ENCODE data around the gene CP. TPM values are rescaled to one million over a fixed set of nuclear protein-coding genes. Genes with fewer than 3 reads are reported as not detected.

CP gene
- total RNA-seq = not detected
- polyA plus RNA-seq = not detected

DNA sequence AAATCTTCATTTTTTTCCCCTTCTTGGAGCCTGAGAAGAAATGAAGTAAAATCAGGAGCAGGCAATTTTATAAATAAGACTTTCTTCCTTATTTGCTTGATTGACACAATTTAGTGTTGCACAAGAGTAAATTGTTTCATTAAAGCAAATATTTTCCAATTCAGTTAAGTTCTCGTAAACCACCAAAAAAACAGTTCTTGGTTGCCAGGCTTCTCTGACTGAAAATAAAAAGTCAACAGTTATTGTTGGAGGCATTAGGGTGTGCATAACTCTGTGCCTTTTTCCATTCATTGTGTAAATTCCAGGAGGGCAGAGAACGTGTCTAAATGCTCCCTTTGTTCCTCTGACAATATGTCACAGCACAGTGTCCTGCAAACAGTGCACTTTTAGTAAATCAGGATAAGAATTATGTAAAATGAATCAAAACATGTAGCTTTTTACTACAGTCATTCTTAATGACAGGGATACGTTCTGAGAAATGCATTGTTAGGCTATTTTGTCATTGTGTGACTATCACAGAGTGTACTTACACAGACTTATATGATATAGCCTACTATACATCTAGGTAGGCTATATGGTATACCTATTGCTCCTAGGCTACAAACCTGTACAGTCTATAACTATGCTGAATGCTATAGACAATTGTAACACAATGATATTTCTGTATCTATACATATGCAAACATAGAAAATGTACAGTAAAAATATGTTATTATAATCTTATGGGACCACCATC is at the start of gene CP:
CP (minus strand) TSS at position 47 of the 735 bp plus-strand sequence; CDS start at position 10, 37 bp downstream.
- H3K27me3 Mint-ChIP-seq = peaks cover 0 to 1% of the 10 kb centered on the region in 2 donors
- H3K27ac ChIP-seq (ENCODE audit: low read depth, low read length) = no peak within 1 kb of the TSS
- H3K36me3 ChIP-seq (ENCODE audit: insufficient read depth, low read length) = no peaks in the 10 kb centered on the region
- H3K9me3 Mint-ChIP-seq = peaks cover 0 to 1% (median 0%) of the 10 kb centered on the region in 5 donors
- H3K9me3 ChIP-seq (ENCODE audit: low read length) = no peaks in the 10 kb centered on the region
- no peak within 1 kb of the TSS for H3K4me3 ChIP-seq (ENCODE audit: low read length)
- CTCF ChIA-PET = no interaction called here
- H3K4me1 ChIP-seq (ENCODE audit: insufficient read depth, low read length) = peaks cover 13% of the 10 kb centered on the region
- H3K4me3 Mint-ChIP-seq = no peak within 1 kb of the TSS
- POLR2A ChIA-PET = no interaction called here
- peaks cover 15 to 27% (median 20%) of the 10 kb centered on the region in 3 donors for H3K4me1 Mint-ChIP-seq
- no peaks in the 10 kb centered on the region for H3K27me3 ChIP-seq (ENCODE audit: insufficient read depth, low read length, poor library complexity, severe bottlenecking)
- H3K27ac Mint-ChIP-seq = no peak within 1 kb of the TSS
- no peak for DNase-seq
- H3K36me3 Mint-ChIP-seq = peaks cover 0 to 1% (median 0%) of the 10 kb centered on the region in 3 donors

DNA sequence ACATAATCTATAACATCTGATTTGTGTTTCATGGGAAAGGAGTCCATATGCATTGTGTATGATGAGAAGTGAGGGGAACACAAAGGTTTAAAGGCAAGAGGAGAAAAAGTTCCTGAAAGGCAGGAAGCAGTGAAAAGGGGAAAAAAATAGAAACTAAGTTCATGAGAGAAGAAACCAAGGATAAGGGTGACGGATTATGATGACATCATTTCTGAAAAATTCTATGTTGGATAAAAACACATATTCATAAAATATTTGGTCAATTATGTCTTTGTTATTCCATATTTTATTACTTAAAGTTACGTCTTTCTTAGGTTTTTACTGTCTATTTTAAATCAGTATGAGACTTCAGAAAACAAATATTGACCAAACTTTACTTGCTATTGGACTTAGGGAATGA is 48.6 kb upstream of the CP start:
- no peak for DNase-seq
- no peaks in the 10 kb centered on the region for H3K27me3 ChIP-seq (ENCODE audit: insufficient read depth, low read length, poor library complexity, severe bottlenecking)
- Mint-ChIP-seq H3K4me3 (no peak overlapping the region), H3K27ac (no peak overlapping the region), H3K36me3 (no peaks in the 10 kb centered on the region), H3K27me3 (no peaks in the 10 kb centered on the region), H3K4me1 (peaks cover 0 to 2% (median 0%) of the 10 kb centered on the region in 3 donors), H3K9me3 (no peaks in the 10 kb centered on the region)
- no peaks in the 10 kb centered on the region for H3K36me3 ChIP-seq (ENCODE audit: insufficient read depth, low read length)
- no peak overlapping the region for H3K4me3 ChIP-seq (ENCODE audit: low read length)
- no peak overlapping the region for H3K27ac ChIP-seq (ENCODE audit: low read depth, low read length)
- ChIA-PET CTCF (interaction anchor here (2.6 kb wide), 1 partner anchor 149 kb away, joined by 30 read pairs; no protein-coding TSS in a partner anchor), POLR2A (no interaction called here)
- no peaks in the 10 kb centered on the region for H3K4me1 ChIP-seq (ENCODE audit: insufficient read depth, low read length)
- H3K9me3 ChIP-seq (ENCODE audit: low read length) = no peaks in the 10 kb centered on the region

DNA sequence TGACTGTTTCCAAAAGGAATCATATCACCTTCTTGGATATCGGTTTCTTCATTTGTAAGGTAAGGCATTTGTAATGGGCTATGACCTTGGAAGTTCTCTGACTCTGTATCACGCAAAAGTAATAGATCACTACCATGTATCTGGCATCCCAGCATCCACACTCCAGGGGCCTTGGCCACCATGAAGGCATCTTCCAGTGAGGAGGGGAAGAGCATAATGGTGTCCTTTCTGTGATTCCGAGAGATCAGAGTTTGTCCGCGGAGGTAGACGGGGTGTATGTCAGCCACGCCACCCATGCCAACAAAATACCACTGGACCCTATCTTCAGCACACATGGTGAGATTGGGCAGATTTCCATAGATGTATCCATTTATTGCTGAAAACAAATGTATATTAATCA is 48.1 kb upstream of the CP start:
- ChIA-PET POLR2A (no interaction called here), CTCF (interaction anchor here (1.5 kb wide), 1 partner anchor 148 kb away, joined by 6 read pairs; no protein-coding TSS in a partner anchor)
- Mint-ChIP-seq H3K27ac (no peak overlapping the region), H3K27me3 (peaks cover 0 to under 1% of the 10 kb centered on the region in 2 donors), H3K4me3 (no peak overlapping the region), H3K4me1 (peaks cover 0 to 2% (median 0%) of the 10 kb centered on the region in 3 donors), H3K9me3 (no peaks in the 10 kb centered on the region), H3K36me3 (no peaks in the 10 kb centered on the region)
- Histone ChIP-seq H3K9me3 (ENCODE audit: low read length) (no peaks in the 10 kb centered on the region), H3K4me1 (ENCODE audit: insufficient read depth, low read length) (no peaks in the 10 kb centered on the region), H3K27ac (ENCODE audit: low read depth, low read length) (no peak overlapping the region), H3K27me3 (ENCODE audit: insufficient read depth, low read length, poor library complexity, severe bottlenecking) (no peaks in the 10 kb centered on the region), H3K36me3 (ENCODE audit: insufficient read depth, low read length) (no peaks in the 10 kb centered on the region), H3K4me3 (ENCODE audit: low read length) (no peak overlapping the region)
- DNase-seq = no peak

DNA sequence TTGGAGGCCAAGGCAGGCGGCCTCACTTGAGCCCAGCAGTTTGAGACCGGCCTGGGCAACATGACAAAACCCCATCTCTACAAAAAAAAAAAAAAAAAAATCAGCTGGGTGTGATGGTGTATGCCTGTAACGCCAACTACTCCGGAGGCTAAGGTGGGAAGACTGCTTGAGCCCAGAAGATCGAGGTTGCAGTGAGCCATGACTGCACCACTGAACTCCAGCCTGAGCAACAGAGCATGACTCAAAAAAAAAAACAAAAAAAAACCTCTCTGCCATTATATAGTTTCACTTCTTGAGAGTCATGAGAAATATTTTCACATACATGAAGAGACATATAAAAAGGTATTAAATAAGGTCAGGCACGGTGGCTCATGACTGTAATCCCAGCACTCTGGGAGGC is 45.9 kb upstream of the CP start:
- Mint-ChIP-seq H3K4me1 (no peaks in the 10 kb centered on the region), H3K4me3 (no peak overlapping the region), H3K27me3 (peaks cover 0 to 2% of the 10 kb centered on the region in 2 donors), H3K27ac (no peak overlapping the region), H3K9me3 (no peaks in the 10 kb centered on the region), H3K36me3 (no peaks in the 10 kb centered on the region)
- no peaks in the 10 kb centered on the region for H3K9me3 ChIP-seq (ENCODE audit: low read length)
- H3K36me3 ChIP-seq (ENCODE audit: insufficient read depth, low read length) = no peaks in the 10 kb centered on the region
- no peak overlapping the region for H3K4me3 ChIP-seq (ENCODE audit: low read length)
- no peak overlapping the region for H3K27ac ChIP-seq (ENCODE audit: low read depth, low read length)
- H3K27me3 ChIP-seq (ENCODE audit: insufficient read depth, low read length, poor library complexity, severe bottlenecking) = no peaks in the 10 kb centered on the region
- DNase-seq = no peak
- ChIA-PET CTCF (no interaction called here), POLR2A (no interaction called here)
- no peaks in the 10 kb centered on the region for H3K4me1 ChIP-seq (ENCODE audit: insufficient read depth, low read length)

DNA sequence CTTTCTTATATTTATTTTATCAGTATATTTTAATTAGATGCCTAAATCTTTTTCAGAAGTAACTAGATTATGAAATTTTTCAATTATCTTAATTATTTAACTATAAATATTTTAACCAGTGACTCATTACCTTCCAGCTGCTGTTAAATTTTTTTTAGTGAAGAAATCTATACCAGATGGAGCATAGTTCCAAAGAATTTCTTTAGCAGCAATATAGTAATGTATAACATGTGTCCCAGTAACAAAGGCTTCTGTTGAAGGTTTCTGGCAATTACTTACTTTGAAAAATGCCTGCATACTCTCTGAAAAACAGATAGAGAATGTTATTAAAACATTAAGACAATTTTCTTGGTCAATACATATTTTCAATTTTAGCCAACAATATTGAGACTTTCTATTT is 45.1 kb upstream of the CP start:
- Mint-ChIP-seq H3K4me3 (no peak overlapping the region), H3K27me3 (peaks cover 0 to 2% of the 10 kb centered on the region in 2 donors), H3K4me1 (no peaks in the 10 kb centered on the region), H3K27ac (no peak overlapping the region), H3K9me3 (no peaks in the 10 kb centered on the region), H3K36me3 (no peaks in the 10 kb centered on the region)
- Histone ChIP-seq H3K9me3 (ENCODE audit: low read length) (no peaks in the 10 kb centered on the region), H3K4me3 (ENCODE audit: low read length) (no peak overlapping the region), H3K36me3 (ENCODE audit: insufficient read depth, low read length) (no peaks in the 10 kb centered on the region), H3K4me1 (ENCODE audit: insufficient read depth, low read length) (no peaks in the 10 kb centered on the region), H3K27me3 (ENCODE audit: insufficient read depth, low read length, poor library complexity, severe bottlenecking) (no peaks in the 10 kb centered on the region), H3K27ac (ENCODE audit: low read depth, low read length) (no peak overlapping the region)
- CTCF ChIA-PET = no interaction called here
- no peak for DNase-seq
- POLR2A ChIA-PET = no interaction called here

DNA sequence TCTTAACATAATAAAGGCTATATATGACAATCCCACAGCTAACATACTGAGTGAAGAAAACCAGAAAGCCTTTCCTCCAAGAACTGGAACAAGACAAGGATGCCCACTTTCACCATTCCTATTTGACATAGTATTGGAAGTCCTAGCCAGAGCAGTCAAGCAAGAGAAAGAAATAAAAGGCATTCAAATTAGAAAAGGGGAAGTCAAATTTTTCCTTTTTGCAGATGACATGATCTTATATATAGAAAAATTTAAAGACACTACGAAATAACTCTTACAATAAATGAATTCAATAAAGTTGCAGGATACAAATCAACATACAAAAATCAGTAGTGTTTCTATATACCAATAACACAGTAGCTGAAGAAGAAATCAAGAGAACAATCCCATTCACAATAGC is 42.2 kb upstream of the CP start:
- H3K4me3 Mint-ChIP-seq = no peak overlapping the region
- Histone ChIP-seq H3K36me3 (ENCODE audit: insufficient read depth, low read length) (no peaks in the 10 kb centered on the region), H3K27ac (ENCODE audit: low read depth, low read length) (no peak overlapping the region), H3K9me3 (ENCODE audit: low read length) (no peaks in the 10 kb centered on the region), H3K27me3 (ENCODE audit: insufficient read depth, low read length, poor library complexity, severe bottlenecking) (no peaks in the 10 kb centered on the region), H3K4me1 (ENCODE audit: insufficient read depth, low read length) (no peaks in the 10 kb centered on the region), H3K4me3 (ENCODE audit: low read length) (no peak overlapping the region)
- H3K9me3 Mint-ChIP-seq = no peaks in the 10 kb centered on the region
- peaks cover 0 to 5% of the 10 kb centered on the region in 2 donors for H3K27me3 Mint-ChIP-seq
- no peaks in the 10 kb centered on the region for H3K36me3 Mint-ChIP-seq
- CTCF ChIA-PET = no interaction called here
- H3K4me1 Mint-ChIP-seq = no peaks in the 10 kb centered on the region
- POLR2A ChIA-PET = no interaction called here
- DNase-seq = no peak
- H3K27ac Mint-ChIP-seq = peak overlapping the region in 1 of 8 donors; percentile 8

DNA sequence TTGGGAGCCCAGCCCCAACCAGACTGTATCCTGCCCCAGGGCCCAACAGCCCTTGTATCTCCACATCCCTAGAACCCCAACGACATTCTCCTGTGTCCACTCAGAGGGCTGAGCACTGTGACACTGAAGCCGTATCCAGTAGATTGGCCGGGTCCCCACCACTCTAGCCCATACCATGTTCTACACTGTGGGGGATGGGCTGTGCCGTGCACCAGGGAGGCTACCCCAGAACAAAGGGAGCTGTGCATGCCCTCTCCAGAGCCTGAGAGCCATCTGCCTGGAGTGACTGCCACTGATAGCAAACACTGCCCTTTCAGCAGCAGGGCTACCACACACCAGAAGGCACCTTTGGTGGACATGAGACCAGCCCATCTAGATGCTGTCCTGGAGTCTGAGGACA is 37.1 kb upstream of the CP start:
- no peaks in the 10 kb centered on the region for H3K4me1 Mint-ChIP-seq
- no peaks in the 10 kb centered on the region for H3K27me3 ChIP-seq (ENCODE audit: insufficient read depth, low read length, poor library complexity, severe bottlenecking)
- H3K9me3 ChIP-seq (ENCODE audit: low read length) = no peaks in the 10 kb centered on the region
- CTCF ChIA-PET = no interaction called here
- no peak overlapping the region for H3K4me3 ChIP-seq (ENCODE audit: low read length)
- H3K4me1 ChIP-seq (ENCODE audit: insufficient read depth, low read length) = no peaks in the 10 kb centered on the region
- H3K27ac ChIP-seq (ENCODE audit: low read depth, low read length) = no peak overlapping the region
- H3K27me3 Mint-ChIP-seq = peaks cover 3 to 4% of the 10 kb centered on the region in 2 donors
- H3K4me3 Mint-ChIP-seq = no peak overlapping the region
- no peak overlapping the region for H3K27ac Mint-ChIP-seq
- no peaks in the 10 kb centered on the region for H3K36me3 ChIP-seq (ENCODE audit: insufficient read depth, low read length)
- no peak for DNase-seq
- H3K36me3 Mint-ChIP-seq = peaks cover 0 to 4% (median 0%) of the 10 kb centered on the region in 3 donors
- no peaks in the 10 kb centered on the region for H3K9me3 Mint-ChIP-seq
- POLR2A ChIA-PET = no interaction called here

DNA sequence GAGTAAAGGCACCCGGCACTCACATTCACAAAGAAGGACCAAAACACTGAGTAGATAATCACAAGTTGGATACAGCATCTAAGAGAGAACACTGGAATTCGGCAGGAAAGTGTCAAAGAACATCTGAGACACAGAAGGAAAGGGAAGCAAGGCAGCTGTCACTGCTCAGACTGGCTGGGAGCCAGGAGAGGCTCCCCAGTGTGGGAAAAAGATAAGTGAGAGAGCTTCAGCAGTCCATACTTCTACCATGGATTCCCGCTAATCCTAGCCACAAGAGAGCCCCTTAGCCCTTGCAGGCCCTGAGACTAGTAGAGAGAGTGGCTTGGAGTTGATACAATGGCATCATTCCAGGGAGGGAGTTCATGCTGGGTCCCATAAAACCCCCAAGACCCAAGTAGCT is 36.7 kb upstream of the CP start:
- no peaks in the 10 kb centered on the region for H3K4me1 ChIP-seq (ENCODE audit: insufficient read depth, low read length)
- H3K27me3 Mint-ChIP-seq = peaks cover 3 to 4% of the 10 kb centered on the region in 2 donors
- no peak for DNase-seq
- H3K4me3 ChIP-seq (ENCODE audit: low read length) = no peak overlapping the region
- H3K9me3 ChIP-seq (ENCODE audit: low read length) = no peaks in the 10 kb centered on the region
- no peaks in the 10 kb centered on the region for H3K4me1 Mint-ChIP-seq
- CTCF ChIA-PET = no interaction called here
- H3K27ac ChIP-seq (ENCODE audit: low read depth, low read length) = no peak overlapping the region
- H3K27ac Mint-ChIP-seq = no peak overlapping the region
- POLR2A ChIA-PET = no interaction called here
- no peaks in the 10 kb centered on the region for H3K27me3 ChIP-seq (ENCODE audit: insufficient read depth, low read length, poor library complexity, severe bottlenecking)
- H3K9me3 Mint-ChIP-seq = no peaks in the 10 kb centered on the region
- H3K4me3 Mint-ChIP-seq = no peak overlapping the region
- H3K36me3 Mint-ChIP-seq = peaks cover 0 to 4% (median 0%) of the 10 kb centered on the region in 3 donors
- no peaks in the 10 kb centered on the region for H3K36me3 ChIP-seq (ENCODE audit: insufficient read depth, low read length)

All from CD8-positive, alpha-beta memory T cell (primary cell).